IgD-negative memory B cell (primary cell): ENCODE measurements around the gene RIOK1. TPM values are rescaled to one million over a fixed set of nuclear protein-coding genes. Genes with fewer than 3 reads are reported as not detected.
A peak's percentile ranks its signal among the peaks of the same experiment; 100 is the strongest.
"Not testable (repeated sequence)": the region's sequence is repeated elsewhere in the genome, so short reads cannot be mapped to it uniquely, and the experiment has no call there.

Experiments used
- H3K27ac Mint-ChIP-seq, 3 donors: one replicate each; pipeline ENCODE4 v1.8.0; 2020 to 2022; ENCODE audit warnings: mild to moderate bottlenecking in 3 of 3, mixed read lengths in 3 of 3, moderate library complexity in 1 of 3
- H3K27me3 Mint-ChIP-seq: one replicate; pipeline ENCODE4 v1.8.0; 2021; ENCODE audit warnings: mixed read lengths
- H3K36me3 Mint-ChIP-seq: one replicate; pipeline ENCODE4 v1.8.0; 2020; ENCODE audit warnings: mild to moderate bottlenecking, mixed read lengths
- H3K4me1 Mint-ChIP-seq, 3 donors: one replicate each; pipeline ENCODE4 v1.8.0; 2020 to 2022; ENCODE audit warnings: mixed read lengths in 3 of 3, mild to moderate bottlenecking in 1 of 3
- H3K4me3 Mint-ChIP-seq, 4 donors: one replicate each; pipeline ENCODE4 v1.8.0; 2020 to 2022; ENCODE audit warnings: mild to moderate bottlenecking in 4 of 4, mixed read lengths in 4 of 4, moderate library complexity in 3 of 4
- H3K9me3 Mint-ChIP-seq, 3 donors: one replicate each; pipeline ENCODE4 v1.8.0; 2020 to 2021; ENCODE audit warnings: mixed read lengths in 3 of 3, mild to moderate bottlenecking in 1 of 3
- polyA plus RNA-seq: library from polyadenylated mRNA; unstranded; fragments of 300-500 nt; fragmentation: Illumina TruSeq; gene quantifications from one replicate; pipeline ENCODE4 v1.2.3, GENCODE V29; 2021

RIOK1 gene
- polyA plus RNA-seq, 1 donor from 2014 or later = 17.7 TPM

DNA sequence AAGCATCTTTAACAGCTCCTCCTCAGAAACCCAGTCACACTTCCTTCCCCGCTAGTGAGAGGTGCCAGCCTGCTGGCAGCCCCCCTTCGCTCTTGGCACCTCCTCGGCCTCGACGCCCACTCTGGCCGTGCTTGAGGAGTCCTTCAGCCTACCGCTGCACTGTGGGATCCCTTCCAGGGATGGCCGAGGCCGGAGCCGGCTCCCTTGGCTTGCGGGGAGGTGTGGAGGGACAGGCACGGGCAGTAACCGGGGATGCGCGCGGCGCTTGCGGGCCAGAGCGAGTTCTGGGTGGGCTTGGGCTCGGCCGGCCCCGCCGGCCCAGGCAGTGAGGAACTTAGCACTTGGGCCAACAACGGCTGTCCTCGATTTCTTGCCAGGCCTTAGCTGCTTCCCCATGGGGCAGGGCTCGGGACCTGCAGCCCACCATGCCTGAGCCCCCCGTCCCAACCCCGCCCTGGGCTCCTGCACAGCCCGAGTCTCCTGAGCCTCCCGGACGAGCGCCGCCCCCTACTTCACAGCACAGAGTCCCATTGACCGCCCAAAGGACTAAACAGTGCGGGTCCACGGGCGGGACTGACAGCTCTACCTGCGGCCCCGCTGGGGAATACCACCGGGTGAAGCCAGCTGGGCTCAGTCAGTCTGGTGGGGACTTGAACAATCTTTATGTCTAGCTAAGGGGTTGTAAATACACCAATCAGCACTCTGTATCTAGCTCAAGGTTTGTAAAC is 51.6 kb downstream of the RIOK1 start:
- Mint-ChIP-seq H3K27me3 (no peaks in the 10 kb centered on the region), H3K4me3 (peak overlapping the region in 1 of 4 donors; percentile 42), H3K36me3 (no peaks in the 10 kb centered on the region), H3K27ac (no peak overlapping the region), H3K4me1 (peaks cover 20 to 27% (median 26%) of the 10 kb centered on the region in 3 donors), H3K9me3 (peaks cover 0 to 8% (median 0%) of the 10 kb centered on the region in 3 donors)

DNA sequence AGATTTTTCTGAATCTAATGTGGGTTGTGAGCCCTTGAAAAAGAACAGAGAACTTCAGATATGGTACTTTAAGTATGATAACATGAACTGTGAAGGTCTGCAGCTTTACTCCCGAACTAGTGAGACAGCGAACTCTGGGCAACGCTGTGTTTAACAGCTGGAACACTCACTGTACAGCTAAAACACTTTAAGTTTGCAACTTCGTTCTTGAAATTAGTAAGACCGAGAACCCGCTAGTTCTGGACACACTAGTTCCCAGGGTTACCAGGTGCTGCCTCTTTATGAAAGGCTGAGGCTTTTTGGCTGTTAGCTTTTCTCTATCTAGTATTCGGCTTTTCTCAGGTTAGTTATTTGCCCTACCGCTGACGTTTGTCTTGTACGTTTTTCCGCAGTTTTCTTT is 52.9 kb downstream of the RIOK1 start:
- peaks cover 0 to 8% (median 0%) of the 10 kb centered on the region in 3 donors for H3K9me3 Mint-ChIP-seq
- H3K36me3 Mint-ChIP-seq = no peaks in the 10 kb centered on the region
- no peak overlapping the region for H3K27ac Mint-ChIP-seq

DNA sequence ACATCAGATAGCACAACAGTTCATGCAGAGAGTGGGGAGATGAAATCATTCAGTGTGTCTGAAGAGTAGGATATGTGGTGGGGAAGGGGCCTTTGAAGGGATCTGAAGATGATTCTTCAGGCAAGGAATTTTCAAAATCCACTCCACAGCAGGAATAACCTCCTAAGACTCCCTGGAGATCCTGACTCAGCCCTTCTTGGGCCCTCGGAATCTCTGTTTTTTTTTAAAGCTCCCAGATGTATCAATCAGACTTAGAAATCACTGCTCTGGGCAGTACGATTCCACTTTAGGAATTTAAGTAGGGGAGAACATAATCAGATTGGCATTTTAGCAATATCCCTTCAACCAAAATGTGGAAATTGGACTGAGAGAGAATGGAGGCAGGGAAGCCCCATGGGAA is 55.5 kb downstream of the RIOK1 start:
- Mint-ChIP-seq H3K4me3 (no peak overlapping the region), H3K4me1 (peaks cover 7 to 12% (median 10%) of the 10 kb centered on the region in 3 donors), H3K36me3 (no peaks in the 10 kb centered on the region), H3K27ac (no peak overlapping the region), H3K9me3 (peaks cover 0 to 7% (median 0%) of the 10 kb centered on the region in 3 donors), H3K27me3 (no peaks in the 10 kb centered on the region)

More for the DNA sequence above, 52.9 kb downstream of the RIOK1 start:
- no peaks in the 10 kb centered on the region for H3K27me3 Mint-ChIP-seq
- peaks cover 20 to 27% (median 26%) of the 10 kb centered on the region in 3 donors for H3K4me1 Mint-ChIP-seq
- no peak overlapping the region for H3K4me3 Mint-ChIP-seq

DNA sequence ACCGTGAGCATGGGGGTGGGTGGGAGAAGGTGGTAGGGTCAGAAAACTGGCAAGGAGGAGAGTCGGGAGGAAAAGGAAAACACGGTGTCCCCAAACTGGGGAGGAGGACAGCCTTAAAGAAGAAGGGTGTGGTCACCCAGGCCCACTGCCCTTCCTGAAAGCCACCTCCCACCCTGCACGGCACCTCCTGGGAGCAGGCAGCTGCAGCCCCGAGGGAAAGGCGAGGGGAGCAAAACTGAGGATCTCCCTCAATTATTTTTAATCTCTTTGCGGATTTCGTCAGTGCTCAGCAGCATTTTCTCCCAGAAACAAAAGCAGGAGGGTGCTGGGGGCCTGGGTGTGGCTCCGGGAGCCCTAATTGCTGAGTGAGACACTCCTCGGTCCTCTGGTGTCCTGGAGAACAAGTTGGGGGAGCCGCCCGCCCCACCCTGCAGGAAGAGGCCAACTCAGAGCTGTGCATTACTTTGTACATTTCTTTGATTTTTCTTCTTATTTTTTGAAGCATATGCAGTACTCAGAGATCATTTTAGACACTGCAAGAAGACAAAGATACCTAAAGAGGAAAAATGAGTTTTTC is 56.4 kb downstream of the RIOK1 start:
- H3K4me1 Mint-ChIP-seq = peaks cover 4 to 7% (median 4%) of the 10 kb centered on the region in 3 donors
- H3K4me3 Mint-ChIP-seq = no peak overlapping the region
- H3K9me3 Mint-ChIP-seq = peaks cover 0 to 7% (median 0%) of the 10 kb centered on the region in 3 donors

DNA sequence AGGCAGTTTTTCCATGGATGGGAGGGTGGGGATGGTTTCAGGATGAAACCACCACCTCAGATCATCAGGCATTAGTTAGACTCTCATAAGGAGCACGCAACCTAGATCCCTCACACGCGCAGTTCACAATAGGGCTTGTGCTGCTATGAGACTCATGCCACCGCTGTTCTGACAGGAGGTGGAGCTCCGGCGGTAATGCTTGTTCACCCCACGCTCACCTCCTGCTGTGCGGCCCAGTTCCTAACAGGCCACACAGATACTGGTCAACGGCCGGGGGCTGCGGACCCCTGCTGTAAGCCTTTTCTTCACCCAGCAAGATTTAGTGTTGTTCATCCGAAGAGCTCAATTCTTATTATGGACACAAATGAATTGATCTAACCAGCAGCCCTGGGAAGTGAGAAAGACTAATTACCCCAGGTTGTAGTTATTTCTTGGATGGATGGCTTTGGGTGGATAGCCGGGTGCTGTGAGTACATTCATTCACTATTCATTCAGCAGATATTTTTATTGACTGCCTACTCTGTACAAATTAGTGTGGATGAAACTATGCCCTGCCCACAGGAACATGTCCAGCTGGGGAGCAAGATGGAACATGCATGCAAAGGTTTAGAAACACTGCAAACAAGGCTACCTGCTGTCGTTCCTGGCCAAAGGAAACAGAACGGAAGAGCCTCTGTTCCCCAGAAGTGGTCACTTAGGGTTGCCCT is 57.2 kb downstream of the RIOK1 start:
- H3K27ac Mint-ChIP-seq = no peak overlapping the region
- H3K9me3 Mint-ChIP-seq = peaks cover 0 to 7% (median 0%) of the 10 kb centered on the region in 3 donors
- peaks cover 7 to 9% (median 7%) of the 10 kb centered on the region in 3 donors for H3K4me1 Mint-ChIP-seq
- H3K27me3 Mint-ChIP-seq = peaks cover 2% of the 10 kb centered on the region
- no peak overlapping the region for H3K4me3 Mint-ChIP-seq
- no peaks in the 10 kb centered on the region for H3K36me3 Mint-ChIP-seq

More for the DNA sequence above, 56.4 kb downstream of the RIOK1 start:
- H3K27me3 Mint-ChIP-seq = peaks cover 2% of the 10 kb centered on the region
- H3K36me3 Mint-ChIP-seq = no peaks in the 10 kb centered on the region
- no peak overlapping the region for H3K27ac Mint-ChIP-seq

DNA sequence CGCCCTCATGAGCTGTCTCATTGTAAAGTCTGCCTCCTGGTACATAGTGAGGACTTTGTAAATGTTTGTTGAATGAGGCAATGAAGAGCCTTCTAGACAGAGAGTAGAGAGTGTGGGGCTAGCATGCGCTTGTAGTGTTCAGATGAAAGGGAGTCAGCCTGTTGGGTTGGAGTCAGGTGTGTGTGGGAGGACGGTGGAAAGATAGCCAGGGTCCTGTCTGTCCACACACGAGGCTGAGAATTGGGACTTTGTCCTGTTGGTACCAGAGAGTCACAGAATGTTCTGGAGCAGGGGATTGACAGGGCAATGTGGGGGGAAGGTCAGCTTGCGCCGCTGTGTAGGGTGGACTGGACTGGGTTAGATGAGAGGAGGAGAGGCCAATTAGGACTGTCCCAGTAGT is 58.6 kb downstream of the RIOK1 start:
- Mint-ChIP-seq H3K27ac (peak overlapping the region in 1 of 3 donors; percentile 24), H3K9me3 (no peaks in the 10 kb centered on the region), H3K27me3 (peaks cover 2% of the 10 kb centered on the region), H3K4me3 (no peak overlapping the region), H3K4me1 (peaks cover 4 to 9% (median 7%) of the 10 kb centered on the region in 3 donors), H3K36me3 (no peaks in the 10 kb centered on the region)

DNA sequence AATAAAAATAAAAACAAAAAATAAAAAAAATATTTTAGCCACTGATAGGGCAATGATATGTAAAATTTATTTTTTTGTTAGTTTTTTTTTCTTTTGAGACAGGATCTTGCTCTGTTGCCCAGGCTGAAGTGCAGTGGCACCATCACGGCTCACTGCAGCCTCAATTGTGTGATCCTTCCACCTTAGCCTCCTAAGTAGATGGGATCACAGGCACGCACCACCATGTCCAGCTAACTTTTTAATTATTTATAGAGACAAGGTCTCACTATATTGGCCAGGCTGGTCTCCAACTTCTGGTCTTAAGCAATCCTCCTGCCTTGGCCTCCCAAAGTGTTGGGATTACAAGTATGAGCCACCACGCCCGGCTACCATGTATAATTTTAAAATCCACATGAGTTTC is 59.4 kb downstream of the RIOK1 start:
- Mint-ChIP-seq H3K27ac (no peak overlapping the region), H3K4me1 (peaks cover 4 to 9% (median 7%) of the 10 kb centered on the region in 3 donors), H3K4me3 (no peak overlapping the region)

DNA sequence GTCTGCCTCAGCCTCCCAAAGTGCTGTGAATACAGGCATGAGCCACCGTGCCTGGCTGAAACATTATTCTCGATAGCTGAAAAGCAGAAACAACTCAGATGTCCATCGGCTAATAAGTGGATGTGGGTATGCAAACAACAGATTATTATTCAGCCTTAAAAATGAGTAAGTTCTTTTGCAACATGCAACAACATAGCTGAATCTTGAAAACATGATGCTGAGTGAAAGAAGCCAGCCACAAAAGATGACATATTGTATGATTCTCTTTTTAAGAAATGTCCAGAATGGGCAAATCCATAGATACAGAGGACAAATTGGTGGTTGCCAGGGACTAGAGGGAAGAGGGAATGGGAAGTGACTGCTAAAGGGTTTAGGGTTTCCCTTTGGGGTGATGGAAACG is 61.7 kb downstream of the RIOK1 start:
- Mint-ChIP-seq H3K4me1 (peaks cover 3 to 9% (median 3%) of the 10 kb centered on the region in 3 donors), H3K27ac (no peak overlapping the region), H3K9me3 (no peaks in the 10 kb centered on the region), H3K36me3 (no peaks in the 10 kb centered on the region), H3K4me3 (no peak overlapping the region), H3K27me3 (peaks cover 2% of the 10 kb centered on the region)

More for the DNA sequence above, 59.4 kb downstream of the RIOK1 start:
- Mint-ChIP-seq H3K9me3 (no peaks in the 10 kb centered on the region), H3K27me3 (peaks cover 2% of the 10 kb centered on the region), H3K36me3 (no peaks in the 10 kb centered on the region)

DNA sequence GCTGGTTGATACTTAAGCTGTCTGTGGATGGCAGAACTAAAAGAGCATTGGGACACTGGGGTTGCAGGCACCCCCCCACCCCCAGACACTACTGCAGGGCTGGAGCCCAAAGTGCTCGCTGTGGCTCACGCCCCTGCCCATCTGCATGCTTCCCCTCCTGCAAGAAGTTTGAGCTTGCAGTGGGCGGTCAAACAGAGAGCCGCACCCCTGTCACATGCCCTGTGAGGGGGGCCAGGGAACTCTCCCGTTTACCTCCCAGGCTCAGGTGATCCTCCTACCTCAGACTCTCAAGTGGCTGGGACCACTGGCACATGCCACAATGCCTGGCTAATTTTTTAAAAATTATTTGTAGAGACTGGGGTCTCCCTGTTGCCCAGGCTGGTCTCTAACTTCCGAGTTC is 63.3 kb downstream of the RIOK1 start:
- no peaks in the 10 kb centered on the region for H3K36me3 Mint-ChIP-seq
- H3K4me1 Mint-ChIP-seq = peaks cover 2 to 9% (median 3%) of the 10 kb centered on the region in 3 donors
- H3K27me3 Mint-ChIP-seq = peaks cover 2% of the 10 kb centered on the region
- no peak overlapping the region for H3K27ac Mint-ChIP-seq
- H3K9me3 Mint-ChIP-seq = peaks cover 0 to 4% (median 2%) of the 10 kb centered on the region in 3 donors
- no peak overlapping the region for H3K4me3 Mint-ChIP-seq

DNA sequence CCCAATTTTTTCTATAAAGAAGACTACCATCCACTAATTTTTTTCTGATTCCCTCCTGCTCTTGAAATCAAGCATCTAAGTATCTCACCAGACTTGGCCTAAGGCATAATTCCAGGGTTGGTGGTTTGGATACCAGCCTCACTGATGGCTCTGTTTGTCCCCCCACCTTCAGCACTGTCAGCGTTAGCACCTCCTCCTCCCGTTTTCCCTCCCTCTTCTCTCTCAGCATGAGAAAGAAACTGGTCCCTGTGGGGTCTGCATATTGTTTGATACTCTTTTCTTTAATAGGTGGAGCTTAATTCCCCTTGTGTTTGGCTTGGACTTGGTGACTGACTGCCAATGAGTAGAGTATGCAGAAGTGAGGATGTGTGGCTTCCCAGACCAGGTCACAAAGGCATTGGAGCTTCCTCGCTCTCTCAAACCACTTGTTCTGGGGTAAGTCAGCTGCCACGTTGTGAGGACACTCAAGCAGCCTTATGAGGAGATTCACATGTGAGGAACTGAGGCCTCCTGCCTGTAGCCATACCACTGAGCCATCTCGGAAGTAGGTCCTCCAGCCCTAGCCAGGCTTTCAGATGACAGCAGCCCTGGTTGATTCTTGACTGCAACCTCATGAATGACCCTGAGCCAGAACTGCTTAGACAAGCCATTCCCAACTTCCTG is 65.2 kb downstream of the RIOK1 start:
- Mint-ChIP-seq H3K36me3 (peaks cover 3% of the 10 kb centered on the region), H3K4me3 (peak overlapping the region in 2 of 4 donors; percentile 3 to 19), H3K27ac (peak overlapping the region in 1 of 3 donors; percentile 86), H3K4me1 (peaks cover 2 to 9% (median 3%) of the 10 kb centered on the region in 3 donors), H3K9me3 (peaks cover 0 to 4% (median 2%) of the 10 kb centered on the region in 3 donors), H3K27me3 (peaks cover 2% of the 10 kb centered on the region)

DNA sequence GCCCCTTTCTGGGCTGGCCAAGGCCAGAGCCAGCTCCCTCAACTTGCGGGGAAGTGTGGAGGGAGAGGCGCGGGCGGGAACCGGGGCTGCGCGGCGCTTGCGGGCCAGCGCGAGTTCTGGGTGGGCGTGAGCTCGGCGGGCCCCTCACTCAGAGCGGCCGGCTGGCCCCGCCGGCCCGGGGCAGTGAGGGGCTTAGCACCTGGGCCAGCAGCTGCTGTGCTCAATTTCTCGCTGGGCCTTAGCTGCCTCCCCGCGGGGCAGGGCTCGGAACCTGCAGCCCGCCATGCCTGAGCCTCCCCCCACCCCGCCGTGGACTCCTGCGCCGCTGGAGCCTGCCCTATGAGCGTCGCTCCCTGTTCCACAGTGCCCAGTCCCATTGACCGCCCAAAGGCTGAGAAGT is 66.7 kb downstream of the RIOK1 start:
- not testable (repeated sequence) for H3K9me3 Mint-ChIP-seq, H3K4me1 Mint-ChIP-seq, H3K4me3 Mint-ChIP-seq, H3K27ac Mint-ChIP-seq, H3K36me3 Mint-ChIP-seq, H3K27me3 Mint-ChIP-seq

DNA sequence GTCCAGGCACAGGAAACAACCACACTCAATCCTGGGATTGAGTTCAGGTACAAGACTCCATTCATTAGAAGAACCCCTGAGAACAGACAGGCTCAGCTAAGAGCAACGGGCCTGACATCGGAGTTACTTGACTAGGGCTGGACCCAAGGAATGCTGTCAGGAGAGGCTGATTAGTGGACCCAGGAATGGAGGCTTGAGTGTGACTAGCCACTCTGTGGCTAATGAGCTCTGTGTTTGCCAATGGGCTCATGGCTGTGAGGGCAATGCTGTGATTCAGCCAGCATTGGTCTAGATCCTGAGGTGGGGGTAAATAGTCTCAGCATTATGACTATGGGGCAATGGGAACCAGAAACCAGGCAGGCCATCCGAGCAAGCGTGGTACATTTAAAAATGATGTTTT is 71.8 kb downstream of the RIOK1 start:
- H3K36me3 Mint-ChIP-seq = peaks cover 5% of the 10 kb centered on the region
- H3K27me3 Mint-ChIP-seq = no peaks in the 10 kb centered on the region
- H3K9me3 Mint-ChIP-seq = peaks cover 2 to 4% (median 3%) of the 10 kb centered on the region in 3 donors
- H3K4me1 Mint-ChIP-seq = no peaks in the 10 kb centered on the region
- no peak overlapping the region for H3K4me3 Mint-ChIP-seq
- H3K27ac Mint-ChIP-seq = no peak overlapping the region

DNA sequence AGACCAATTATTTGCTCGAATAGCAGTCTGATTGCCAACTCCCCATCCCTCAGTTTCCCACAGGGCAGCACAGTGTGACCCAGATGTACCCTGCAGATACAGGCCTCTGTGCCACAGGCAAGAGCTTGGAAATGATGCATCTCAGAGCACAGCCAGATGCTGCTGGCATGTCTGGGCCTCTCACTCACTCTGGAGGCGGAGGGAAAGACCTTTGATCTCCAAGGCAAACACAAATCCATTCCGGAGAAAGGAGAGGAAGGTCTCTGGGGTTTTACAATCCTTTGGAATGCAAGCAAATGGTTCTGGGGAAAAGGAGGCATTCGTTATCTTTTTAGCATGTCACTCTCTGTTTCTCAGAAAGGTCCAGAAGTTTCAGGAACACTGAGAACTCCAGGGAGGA is 74.2 kb downstream of the RIOK1 start:
- no peak overlapping the region for H3K27ac Mint-ChIP-seq

DNA sequence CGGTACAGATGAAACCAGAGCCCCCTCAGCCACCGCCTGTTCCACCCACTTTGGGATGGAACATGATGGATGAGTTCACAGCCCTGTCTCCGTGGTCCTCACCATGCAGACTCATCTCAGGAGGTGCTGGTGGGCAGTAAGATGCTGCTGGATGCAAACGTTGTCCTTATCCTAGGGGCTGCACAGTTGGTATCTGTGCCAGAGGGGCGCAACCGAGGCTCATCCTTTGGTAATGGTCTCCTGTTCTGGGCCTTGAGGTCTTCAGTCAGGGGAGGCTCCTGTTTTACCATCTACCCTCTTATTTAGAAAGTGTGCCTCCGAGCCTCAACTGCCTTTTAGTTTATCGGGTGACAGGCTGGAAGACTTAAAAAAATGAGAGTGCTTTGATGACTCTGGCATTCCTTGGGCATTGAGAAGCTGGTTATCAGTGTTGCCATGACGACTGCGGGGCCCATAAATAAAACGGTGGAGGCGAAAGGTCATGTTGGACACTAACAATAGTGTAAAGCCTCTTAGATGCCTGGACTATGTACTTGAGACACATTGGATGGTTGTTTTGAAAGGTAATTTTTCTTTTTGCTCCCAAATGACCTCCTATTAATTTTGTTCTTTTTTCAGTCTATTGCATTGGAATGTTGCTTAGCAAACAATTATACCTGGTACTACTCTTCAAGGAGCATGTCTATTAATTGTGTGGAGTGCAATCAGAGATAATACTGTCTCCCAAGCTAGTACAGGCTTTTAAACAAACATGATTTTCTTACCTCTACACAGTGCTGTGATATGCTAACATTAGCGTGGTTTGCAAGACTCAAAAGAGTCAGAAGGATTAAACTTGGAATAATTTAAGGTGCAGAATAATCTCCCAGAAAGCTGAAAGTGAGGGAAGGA is 77.6 kb downstream of the RIOK1 start:
- Mint-ChIP-seq H3K27ac (no peak overlapping the region), H3K27me3 (peaks cover 3% of the 10 kb centered on the region)

More for the DNA sequence above, 74.2 kb downstream of the RIOK1 start:
- H3K4me1 Mint-ChIP-seq = peaks cover 0 to 4% (median 3%) of the 10 kb centered on the region in 3 donors
- H3K4me3 Mint-ChIP-seq = no peak overlapping the region
- peaks cover 5% of the 10 kb centered on the region for H3K36me3 Mint-ChIP-seq
- H3K27me3 Mint-ChIP-seq = no peaks in the 10 kb centered on the region
- peaks cover 0 to 3% (median 0%) of the 10 kb centered on the region in 3 donors for H3K9me3 Mint-ChIP-seq

More for the DNA sequence above, 77.6 kb downstream of the RIOK1 start:
- H3K4me1 Mint-ChIP-seq = peaks cover 0 to 6% (median 5%) of the 10 kb centered on the region in 3 donors
- no peak overlapping the region for H3K4me3 Mint-ChIP-seq
- peaks cover 0 to 5% (median 2%) of the 10 kb centered on the region in 3 donors for H3K9me3 Mint-ChIP-seq
- peaks cover 2% of the 10 kb centered on the region for H3K36me3 Mint-ChIP-seq
